Right atrium auricular region (tissue), 2 donors: ENCODE results near the gene ZDHHC22. TPM values are rescaled to one million over a fixed set of nuclear protein-coding genes. Genes with fewer than 3 reads are reported as not detected.

ENCODE experiments used
- DNase-seq: peaks from one replicate; pipeline ENCODE4 v3.0.0-alpha.2; 2019; ENCODE audit warnings: low spot score
- H3K27ac ChIP-seq, 2 donors: fragments of 200-600 bp; sonication (generic); 1 replicate in 1 of 2; 2 replicates in 1 of 2; pipeline ENCODE4 v1.5.1; 2016 to 2019
- H3K27me3 ChIP-seq, 2 donors: fragments of 200-600 bp; sonication (generic); one replicate each; pipeline versions ENCODE4 v1.5.1 to v1.6.0; 2017 to 2019
- H3K36me3 ChIP-seq: fragments of 200-600 bp; sonication (generic); one replicate; pipeline ENCODE4 v1.5.1; 2016
- H3K4me1 ChIP-seq, 2 donors: fragments of 200-600 bp; sonication (generic); one replicate each; pipeline versions ENCODE4 v1.5.1 to v1.6.0; 2017 to 2019
- H3K4me3 ChIP-seq, 2 donors: fragments of 200-600 bp; sonication (generic); 1 replicate in 1 of 2; 2 replicates in 1 of 2; pipeline ENCODE4 v1.5.1; 2017 to 2019; ENCODE audit warnings: mild to moderate bottlenecking in 1 of 2, moderate library complexity in 1 of 2
- H3K9me3 ChIP-seq, 2 donors: fragments of 200-600 bp; sonication (generic); one replicate each; pipeline ENCODE4 v1.5.1; 2019
- total RNA-seq, 2 donors: library from RNA; depleted of rRNA; stranded (reverse); fragments of >200 nt; gene quantifications; one replicate each; pipeline ENCODE4 v1.1.0, GENCODE V29; 2016
- TF ChIP-seq, protein P1 (sequence below), 2 donors: fragments of 200-600 bp; sonication (generic); IDR thresholded peaks; one replicate each; pipeline ENCODE4 v1.5.1; 2019; ENCODE audit warnings: antibody characterized with exemption in 2 of 2

ZDHHC22 gene
- total RNA-seq, 2 donors from 2014 or later = not detected

- Histone ChIP-seq H3K36me3 (peaks cover 65% of the 10 kb centered on the region), H3K4me3 (no peak overlapping the region), H3K4me1 (peaks cover 0 to 13% of the 10 kb centered on the region in 2 donors), H3K27ac (peak overlapping the region; percentile 45 to 52), H3K27me3 (no peaks in the 10 kb centered on the region), H3K9me3 (no peaks in the 10 kb centered on the region)
- TF ChIP-seq, protein P1, sequence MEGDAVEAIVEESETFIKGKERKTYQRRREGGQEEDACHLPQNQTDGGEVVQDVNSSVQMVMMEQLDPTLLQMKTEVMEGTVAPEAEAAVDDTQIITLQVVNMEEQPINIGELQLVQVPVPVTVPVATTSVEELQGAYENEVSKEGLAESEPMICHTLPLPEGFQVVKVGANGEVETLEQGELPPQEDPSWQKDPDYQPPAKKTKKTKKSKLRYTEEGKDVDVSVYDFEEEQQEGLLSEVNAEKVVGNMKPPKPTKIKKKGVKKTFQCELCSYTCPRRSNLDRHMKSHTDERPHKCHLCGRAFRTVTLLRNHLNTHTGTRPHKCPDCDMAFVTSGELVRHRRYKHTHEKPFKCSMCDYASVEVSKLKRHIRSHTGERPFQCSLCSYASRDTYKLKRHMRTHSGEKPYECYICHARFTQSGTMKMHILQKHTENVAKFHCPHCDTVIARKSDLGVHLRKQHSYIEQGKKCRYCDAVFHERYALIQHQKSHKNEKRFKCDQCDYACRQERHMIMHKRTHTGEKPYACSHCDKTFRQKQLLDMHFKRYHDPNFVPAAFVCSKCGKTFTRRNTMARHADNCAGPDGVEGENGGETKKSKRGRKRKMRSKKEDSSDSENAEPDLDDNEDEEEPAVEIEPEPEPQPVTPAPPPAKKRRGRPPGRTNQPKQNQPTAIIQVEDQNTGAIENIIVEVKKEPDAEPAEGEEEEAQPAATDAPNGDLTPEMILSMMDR (IDR thresholded peaks at IDR 0.05) = no peak
- DNase-seq = no peak
Measured at GRCh38 chr14:77114609-77115008, 27.0 kb downstream of the ZDHHC22 start.

DNA sequence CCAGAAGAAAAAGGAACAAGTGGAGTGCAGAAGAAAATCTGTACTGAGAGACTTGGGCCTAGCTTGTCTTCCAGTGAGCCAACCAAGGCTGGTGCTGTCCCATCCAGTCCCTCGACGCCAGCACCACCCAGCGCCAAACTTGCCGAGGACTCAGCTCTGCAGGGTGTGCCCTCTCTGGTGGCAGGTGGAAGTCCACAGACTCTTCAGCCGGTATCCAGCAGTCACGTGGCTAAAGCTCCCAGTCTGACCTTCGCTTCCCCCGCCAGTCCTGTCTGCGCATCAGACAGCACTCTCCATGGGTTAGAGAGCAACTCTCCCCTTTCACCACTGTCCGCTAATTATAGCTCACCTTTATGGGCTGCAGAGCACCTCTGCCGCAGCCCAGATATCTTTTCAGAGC is 27.9 kb downstream of the ZDHHC22 start:
- no peak for DNase-seq
- Histone ChIP-seq H3K4me1 (peaks cover 0 to 13% of the 10 kb centered on the region in 2 donors), H3K4me3 (no peak overlapping the region), H3K27me3 (no peaks in the 10 kb centered on the region), H3K36me3 (peaks cover 72% of the 10 kb centered on the region), H3K27ac (peak overlapping the region; percentile 47 to 52), H3K9me3 (no peaks in the 10 kb centered on the region)
- TF ChIP-seq, protein P1 (IDR thresholded peaks at IDR 0.05) = peak in 1 of 2 donors; percentile 41

DNA sequence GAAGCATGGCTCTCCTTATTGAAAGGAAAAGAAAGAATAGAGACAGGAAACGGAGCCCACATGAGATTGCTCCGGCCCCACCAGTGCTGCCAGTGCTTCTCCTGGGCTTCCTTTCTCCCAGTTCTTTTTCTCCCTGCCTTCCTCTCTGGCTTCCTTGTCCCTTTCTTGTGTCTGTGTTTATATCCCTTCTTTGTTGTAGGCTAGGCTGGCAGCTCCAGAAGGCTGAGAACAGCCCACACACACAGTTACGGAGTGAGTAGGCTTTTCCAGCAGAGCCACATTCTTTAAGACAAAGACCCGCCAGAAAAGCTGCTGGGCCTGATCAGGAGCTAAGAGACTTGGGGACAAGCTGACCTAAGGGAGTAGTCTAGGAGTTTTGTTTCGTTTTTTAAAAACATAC is 30.6 kb downstream of the ZDHHC22 start:
- no peak overlapping the region for H3K4me3 ChIP-seq
- TF ChIP-seq, protein P1 (IDR thresholded peaks at IDR 0.05) = no peak
- no peak for DNase-seq
- H3K27me3 ChIP-seq = no peaks in the 10 kb centered on the region
- peaks cover 76% of the 10 kb centered on the region for H3K36me3 ChIP-seq
- H3K27ac ChIP-seq = peak overlapping the region; percentile 54 to 58
- peaks cover 0 to 32% of the 10 kb centered on the region in 2 donors for H3K4me1 ChIP-seq
- no peaks in the 10 kb centered on the region for H3K9me3 ChIP-seq

GRCh38 chr14:77110286-77110685 is 31.3 kb downstream of the ZDHHC22 start:
- DNase-seq = no peak
- no peaks in the 10 kb centered on the region for H3K27me3 ChIP-seq
- TF ChIP-seq, protein P1 (IDR thresholded peaks at IDR 0.05) = no peak
- peaks cover 0 to 38% of the 10 kb centered on the region in 2 donors for H3K4me1 ChIP-seq
- H3K9me3 ChIP-seq = no peaks in the 10 kb centered on the region
- H3K27ac ChIP-seq = peak overlapping the region; percentile 54 to 58
- no peak overlapping the region for H3K4me3 ChIP-seq
- peaks cover 79% of the 10 kb centered on the region for H3K36me3 ChIP-seq

DNA sequence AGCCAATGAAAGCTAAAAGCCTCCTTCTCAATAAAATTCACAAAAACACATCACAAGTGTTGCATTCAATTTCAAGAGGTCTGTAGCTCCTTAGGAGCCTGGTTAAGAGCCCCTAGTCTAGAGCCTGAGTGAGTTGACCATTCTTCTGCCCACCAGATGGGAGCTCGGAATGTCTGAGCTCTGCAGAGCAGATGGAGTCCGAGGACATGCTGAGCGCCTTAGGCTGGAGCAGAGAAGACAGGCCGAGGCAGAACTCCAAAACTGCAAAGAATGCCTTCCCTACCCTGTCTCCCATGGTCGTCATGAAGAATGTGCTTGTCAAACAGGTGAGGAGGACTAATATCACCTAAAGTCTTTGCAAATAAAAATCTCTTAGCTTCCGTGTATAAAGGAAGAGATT is 31.9 kb downstream of the ZDHHC22 start:
- Histone ChIP-seq H3K27me3 (no peaks in the 10 kb centered on the region), H3K9me3 (no peaks in the 10 kb centered on the region), H3K27ac (no peak overlapping the region), H3K36me3 (peaks cover 77% of the 10 kb centered on the region), H3K4me1 (peaks cover 0 to 44% of the 10 kb centered on the region in 2 donors), H3K4me3 (no peak overlapping the region)
- DNase-seq = no peak
- TF ChIP-seq, protein P1 (IDR thresholded peaks at IDR 0.05) = no peak

DNA sequence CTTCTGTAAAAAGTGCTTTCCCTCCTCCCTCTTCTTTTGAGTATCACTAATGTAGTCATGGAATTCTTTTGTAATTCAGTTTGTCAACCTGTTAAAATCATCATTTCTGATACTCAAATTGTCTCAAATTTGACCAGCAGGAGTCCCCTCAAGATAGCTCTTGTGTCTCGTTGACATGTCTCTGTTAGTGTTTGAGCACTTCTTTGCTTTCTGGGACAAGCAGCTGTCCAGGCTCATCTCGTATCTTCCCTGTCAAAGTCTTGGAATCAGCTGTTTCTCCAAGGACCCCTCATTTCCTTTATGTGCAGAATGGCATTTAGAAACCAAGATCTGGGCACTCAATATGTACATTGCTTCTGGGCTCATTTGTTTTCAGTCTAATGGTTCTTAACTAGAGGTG is 32.8 kb downstream of the ZDHHC22 start:
- TF ChIP-seq, protein P1 (IDR thresholded peaks at IDR 0.05) = no peak
- Histone ChIP-seq H3K27ac (no peak overlapping the region), H3K36me3 (peaks cover 68% of the 10 kb centered on the region), H3K9me3 (no peaks in the 10 kb centered on the region), H3K4me1 (peaks cover 0 to 53% of the 10 kb centered on the region in 2 donors), H3K4me3 (no peak overlapping the region), H3K27me3 (no peaks in the 10 kb centered on the region)
- DNase-seq = no peak
